Measurements from ENCODE around the gene B4GALT5.
"Not testable (repeated sequence)": the region's sequence is repeated elsewhere in the genome, so short reads cannot be mapped to it uniquely, and the experiment has no call there.

Gene B4GALT5

GRCh38 chr20:49630396-49630951 is 83.2 kb downstream of the B4GALT5 start:
- Histone ChIP-seq H3K4me3 (ENCODE audit: insufficient read depth in 1 of 2, low read depth in 1 of 2, low read length in 2 of 2) (no peak overlapping the region), H3K4me1 (ENCODE audit: control insufficient read depth, insufficient read depth, low read depth, low read length) (peaks cover 2% of the 10 kb centered on the region), H3K14ac (ENCODE audit: low read length in 2 of 2) (no peak overlapping the region), H2AK5ac (ENCODE audit: low read length, severe bottlenecking) (no peak overlapping the region), H3K79me1 (replicated peaks; ENCODE audit: low read length, poor library complexity, severe bottlenecking) (peaks cover 18% of the 10 kb centered on the region), H2BK12ac (ENCODE audit: low read length in 2 of 2) (no peak overlapping the region), H2BK5ac (ENCODE audit: low read depth, low read length, poor library complexity, severe bottlenecking) (no peak overlapping the region), H2BK15ac (ENCODE audit: low read depth, poor library complexity, severe bottlenecking) (no peak overlapping the region), H3K9me3 (ENCODE audit: control insufficient read depth, low read length) (peaks cover 5% of the 10 kb centered on the region), H3K4ac (ENCODE audit: low read depth in 1 of 2, low read length in 2 of 2) (no peak overlapping the region), H2AFZ (ENCODE audit: low read depth, low read length) (no peak overlapping the region), H3K18ac (ENCODE audit: low read depth in 1 of 2, low read length in 2 of 2) (peak overlapping the region in 1 of 2 experiments; percentile 2), H4K91ac (ENCODE audit: low read length) (no peak overlapping the region), H3K27me3 (ENCODE audit: control insufficient read depth in 1 of 2, insufficient read depth in 1 of 2, low read length in 2 of 2) (no peaks in the 10 kb centered on the region), H3K23ac (ENCODE audit: low read length in 2 of 2) (no peak overlapping the region), H4K8ac (ENCODE audit: low read length) (no peak overlapping the region), H3K4me2 (ENCODE audit: low read length, poor library complexity, severe bottlenecking) (no peak overlapping the region), H3K9ac (ENCODE audit: low read length) (no peak overlapping the region), H3K27ac (ENCODE audit: low read length, poor library complexity, severe bottlenecking) (no peak overlapping the region), H2BK120ac (ENCODE audit: low read depth, low read length) (no peak overlapping the region), H3K36me3 (ENCODE audit: control insufficient read depth in 1 of 2, insufficient read depth in 2 of 2, low read depth in 1 of 2, low read length in 2 of 2) (peaks cover 33 to 36% of the 10 kb centered on the region in 2 experiments)
- no peak for DNase-seq
- 87% methylated on average over 7 of the region's 10 CpGs for WGBS

GRCh38 chr20:49629606-49630005 is 84.1 kb downstream of the B4GALT5 start:
- 96% methylated on average over 1 of the region's 1 CpG for WGBS

GRCh38 chr20:49628280-49628679 is 85.4 kb downstream of the B4GALT5 start:
- H4K91ac ChIP-seq (ENCODE audit: low read length); H3K79me1 ChIP-seq (replicated peaks; ENCODE audit: low read length, poor library complexity, severe bottlenecking); H2BK5ac ChIP-seq (ENCODE audit: low read depth, low read length, poor library complexity, severe bottlenecking); H3K14ac ChIP-seq (ENCODE audit: low read length in 2 of 2); H3K18ac ChIP-seq (ENCODE audit: low read depth in 1 of 2, low read length in 2 of 2); H2AFZ ChIP-seq (ENCODE audit: low read depth, low read length); H2AK5ac ChIP-seq (ENCODE audit: low read length, severe bottlenecking); H3K4me2 ChIP-seq (ENCODE audit: low read length, poor library complexity, severe bottlenecking); DNase-seq; H3K4me3 ChIP-seq (ENCODE audit: insufficient read depth in 1 of 2, low read depth in 1 of 2, low read length in 2 of 2); H3K4me1 ChIP-seq (ENCODE audit: control insufficient read depth, insufficient read depth, low read depth, low read length); H2BK15ac ChIP-seq (ENCODE audit: low read depth, poor library complexity, severe bottlenecking); H2BK12ac ChIP-seq (ENCODE audit: low read length in 2 of 2); H4K8ac ChIP-seq (ENCODE audit: low read length); H3K27ac ChIP-seq (ENCODE audit: low read length, poor library complexity, severe bottlenecking); H3K4ac ChIP-seq (ENCODE audit: low read depth in 1 of 2, low read length in 2 of 2); H3K23ac ChIP-seq (ENCODE audit: low read length in 2 of 2); H3K27me3 ChIP-seq (ENCODE audit: control insufficient read depth in 1 of 2, insufficient read depth in 1 of 2, low read length in 2 of 2); H3K9me3 ChIP-seq (ENCODE audit: control insufficient read depth, low read length); H2BK120ac ChIP-seq (ENCODE audit: low read depth, low read length); H3K9ac ChIP-seq (ENCODE audit: low read length): not testable (repeated sequence)
- WGBS: 95% methylated on average over 3 of the region's 3 CpGs
- H3K36me3 ChIP-seq (ENCODE audit: control insufficient read depth in 1 of 2, insufficient read depth in 2 of 2, low read depth in 1 of 2, low read length in 2 of 2): peaks cover 15 to 19% of the 10 kb centered on the region in 2 experiments

More at GRCh38 chr20:49629606-49630005, 84.1 kb downstream of the B4GALT5 start:
- Histone ChIP-seq H3K18ac (ENCODE audit: low read depth in 1 of 2, low read length in 2 of 2) (no peak overlapping the region), H3K4me1 (ENCODE audit: control insufficient read depth, insufficient read depth, low read depth, low read length) (no peaks in the 10 kb centered on the region), H3K36me3 (ENCODE audit: control insufficient read depth in 1 of 2, insufficient read depth in 2 of 2, low read depth in 1 of 2, low read length in 2 of 2) (peaks cover 25 to 28% of the 10 kb centered on the region in 2 experiments), H2BK120ac (ENCODE audit: low read depth, low read length) (no peak overlapping the region), H3K79me1 (replicated peaks; ENCODE audit: low read length, poor library complexity, severe bottlenecking) (peaks cover 13% of the 10 kb centered on the region), H3K9ac (ENCODE audit: low read length) (no peak overlapping the region), H3K4me2 (ENCODE audit: low read length, poor library complexity, severe bottlenecking) (no peak overlapping the region), H2BK12ac (ENCODE audit: low read length in 2 of 2) (no peak overlapping the region), H3K9me3 (ENCODE audit: control insufficient read depth, low read length) (peaks cover 5% of the 10 kb centered on the region), H2AK5ac (ENCODE audit: low read length, severe bottlenecking) (no peak overlapping the region), H3K14ac (ENCODE audit: low read length in 2 of 2) (no peak overlapping the region), H3K27ac (ENCODE audit: low read length, poor library complexity, severe bottlenecking) (no peak overlapping the region), H3K27me3 (ENCODE audit: control insufficient read depth in 1 of 2, insufficient read depth in 1 of 2, low read length in 2 of 2) (no peaks in the 10 kb centered on the region), H3K4me3 (ENCODE audit: insufficient read depth in 1 of 2, low read depth in 1 of 2, low read length in 2 of 2) (no peak overlapping the region), H4K8ac (ENCODE audit: low read length) (no peak overlapping the region), H2BK5ac (ENCODE audit: low read depth, low read length, poor library complexity, severe bottlenecking) (no peak overlapping the region), H2AFZ (ENCODE audit: low read depth, low read length) (no peak overlapping the region), H4K91ac (ENCODE audit: low read length) (no peak overlapping the region), H3K23ac (ENCODE audit: low read length in 2 of 2) (no peak overlapping the region), H2BK15ac (ENCODE audit: low read depth, poor library complexity, severe bottlenecking) (no peak overlapping the region), H3K4ac (ENCODE audit: low read depth in 1 of 2, low read length in 2 of 2) (no peak overlapping the region)
- DNase-seq: no peak

- 94% methylated on average over 6 of the region's 6 CpGs for WGBS
Observed at GRCh38 chr20:49627329-49627761, 86.3 kb downstream of the B4GALT5 start.

More at GRCh38 chr20:49627329-49627761, 86.3 kb downstream of the B4GALT5 start:
- no peak overlapping the region for H3K23ac ChIP-seq (ENCODE audit: low read length in 2 of 2)
- no peak overlapping the region for H3K4me2 ChIP-seq (ENCODE audit: low read length, poor library complexity, severe bottlenecking)
- H2BK120ac ChIP-seq (ENCODE audit: low read depth, low read length): no peak overlapping the region
- H3K9ac ChIP-seq (ENCODE audit: low read length): no peak overlapping the region
- peaks cover 8% of the 10 kb centered on the region for H3K9me3 ChIP-seq (ENCODE audit: control insufficient read depth, low read length)
- DNase-seq: no peak
- H2BK12ac ChIP-seq (ENCODE audit: low read length in 2 of 2): no peak overlapping the region
- H2BK15ac ChIP-seq (ENCODE audit: low read depth, poor library complexity, severe bottlenecking): no peak overlapping the region
- H4K8ac ChIP-seq (ENCODE audit: low read length): no peak overlapping the region
- H2AFZ ChIP-seq (ENCODE audit: low read depth, low read length): no peak overlapping the region
- H3K14ac ChIP-seq (ENCODE audit: low read length in 2 of 2): no peak overlapping the region
- peaks cover 7% of the 10 kb centered on the region for H3K79me1 ChIP-seq (replicated peaks; ENCODE audit: low read length, poor library complexity, severe bottlenecking)
- peaks cover 0 to 4% of the 10 kb centered on the region in 2 experiments for H3K27me3 ChIP-seq (ENCODE audit: control insufficient read depth in 1 of 2, insufficient read depth in 1 of 2, low read length in 2 of 2)
- no peak overlapping the region for H3K4me3 ChIP-seq (ENCODE audit: insufficient read depth in 1 of 2, low read depth in 1 of 2, low read length in 2 of 2)
- H3K4me1 ChIP-seq (ENCODE audit: control insufficient read depth, insufficient read depth, low read depth, low read length): no peaks in the 10 kb centered on the region
- H2BK5ac ChIP-seq (ENCODE audit: low read depth, low read length, poor library complexity, severe bottlenecking): no peak overlapping the region
- no peak overlapping the region for H2AK5ac ChIP-seq (ENCODE audit: low read length, severe bottlenecking)
- H3K4ac ChIP-seq (ENCODE audit: low read depth in 1 of 2, low read length in 2 of 2): no peak overlapping the region
- peaks cover 7 to 16% of the 10 kb centered on the region in 2 experiments for H3K36me3 ChIP-seq (ENCODE audit: control insufficient read depth in 1 of 2, insufficient read depth in 2 of 2, low read depth in 1 of 2, low read length in 2 of 2)
- no peak overlapping the region for H3K18ac ChIP-seq (ENCODE audit: low read depth in 1 of 2, low read length in 2 of 2)
- H4K91ac ChIP-seq (ENCODE audit: low read length): no peak overlapping the region
- no peak overlapping the region for H3K27ac ChIP-seq (ENCODE audit: low read length, poor library complexity, severe bottlenecking)

All from mesenchymal stem cell (in vitro differentiated cells and primary cell).